AG04450 (cell line): ENCODE results near the gene HGFAC. TPM values are rescaled to one million over a fixed set of nuclear protein-coding genes. Genes with fewer than 3 reads are reported as not detected.

ENCODE experiments used
- CTCF ChIA-PET: fragments of 300-600, 350-600 bp; formaldehyde crosslinking; extraction: SDS; loops from one replicate; lab custom pipeline; 2022; ENCODE audit warnings: antibody characterized with exemption, inconsistent platforms; lab: Charles Lee
- POLR2A ChIA-PET: fragments of 350-600 bp; formaldehyde crosslinking; extraction: SDS; loops from one replicate; lab custom pipeline; 2021; ENCODE audit warnings: antibody characterized with exemption, inconsistent platforms; lab: Yijun Ruan, JAX
- DNase-seq: peaks from one replicate; pipeline ENCODE4 v3.0.0-alpha.2; 2011; ENCODE audit warnings: low read depth, low spot score
- H3K27ac ChIP-seq: one replicate; pipeline ENCODE4 v1.5.1; 2012; ENCODE audit warnings: low read depth, low read length, control low read depth
- H3K27me3 ChIP-seq: one replicate; pipeline ENCODE4 v1.6.0; 2012; ENCODE audit warnings: low read length; ENCODE audit not compliant: control insufficient read depth, insufficient read depth
- H3K4me3 ChIP-seq: 2 replicates; pipeline ENCODE4 v1.5.1; 2011; ENCODE audit warnings: mild to moderate bottlenecking, low read depth, low read length, control low read depth
- H3K9me3 ChIP-seq: 2 replicates; pipeline ENCODE4 v1.5.1; 2012; ENCODE audit warnings: low read length; ENCODE audit not compliant: control insufficient read depth, insufficient read depth
- polyA minus RNA-seq: library from RNA; depleted of rRNA, polyadenylated mRNA; stranded (reverse); fragments of >200 nt; gene quantifications from 2 replicates; pipeline ENCODE4 v1.2.3, GENCODE V29; 2011; rRNA and poly(A)+ RNA removed
- polyA plus RNA-seq: library from polyadenylated mRNA; depleted of rRNA; stranded (reverse); fragments of >200 nt; gene quantifications from 2 replicates; pipeline ENCODE4 v1.2.3, GENCODE V29; 2011; rRNA removed
- TF ChIP-seq, protein P1 (sequence below): IDR thresholded peaks from 2 replicates; pipeline ENCODE4 v1.5.1; 2011; ENCODE audit warnings: low read depth, low read length, control low read depth, inconsistent platforms

The HGFAC gene
- 0.05 TPM in 1 of 2 replicates, not detected in the other for polyA plus RNA-seq
- polyA minus RNA-seq, result not detected in 2 replicates

DNA sequence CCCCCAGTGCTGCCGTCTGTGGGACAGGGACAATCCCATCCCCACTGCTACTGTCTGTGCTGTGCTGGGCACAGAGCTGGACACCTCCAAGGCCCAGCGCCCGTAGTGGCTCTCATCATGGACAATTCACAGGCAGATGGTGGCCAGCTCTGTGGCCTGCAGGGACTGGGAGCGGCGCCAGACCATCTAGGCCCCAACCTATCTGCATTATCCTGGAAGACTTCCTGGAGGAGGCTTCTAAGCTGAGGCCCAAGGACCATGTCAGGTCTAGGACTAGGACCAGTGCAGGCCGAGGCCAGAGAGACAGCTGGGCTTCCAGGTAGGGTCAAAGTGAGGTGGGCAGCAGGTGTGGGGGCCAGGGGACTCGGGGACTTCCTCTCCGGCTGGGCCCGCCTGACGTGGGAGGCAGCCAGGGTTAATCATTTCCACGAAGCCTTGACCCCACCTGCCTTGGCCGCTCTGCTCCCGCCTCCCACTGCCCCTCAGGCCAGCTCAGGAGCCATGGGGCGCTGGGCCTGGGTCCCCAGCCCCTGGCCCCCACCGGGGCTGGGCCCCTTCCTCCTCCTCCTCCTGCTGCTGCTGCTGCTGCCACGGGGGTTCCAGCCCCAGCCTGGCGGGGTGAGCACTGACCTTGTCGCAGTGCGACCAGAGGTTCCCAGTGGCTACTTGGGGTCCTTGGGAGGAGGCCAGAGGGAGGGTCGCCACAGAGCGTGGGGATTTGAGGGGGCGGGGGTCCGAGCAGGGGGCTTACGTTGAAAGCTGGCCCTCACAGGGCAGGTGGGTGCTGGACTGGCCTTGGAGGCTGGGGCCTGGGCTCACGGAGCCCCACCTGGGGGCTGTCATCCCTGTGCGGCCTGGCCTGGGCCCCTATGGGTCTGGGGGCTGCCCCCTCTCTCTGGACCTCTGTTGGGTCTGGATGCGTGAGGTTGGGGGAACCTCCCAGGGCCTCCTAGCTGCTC is at the start of gene HGFAC:
TSS of gene HGFAC (plus strand) at position 468 of the 959 bp plus-strand sequence. CDS start at position 502, 34 bp downstream.
- ChIA-PET POLR2A (no interaction called here), CTCF (interaction anchor here (0.7 to 2.6 kb wide), 2 partner anchors 95 to 100 kb away, joined by 3 to 12 read pairs; no protein-coding TSS in a partner anchor)
- H3K9me3 ChIP-seq, result no peaks in the 10 kb centered on the region; the same call in 1 of the 2 replicates
- DNase-seq, result no peak
- H3K27me3 ChIP-seq, result no peaks in the 10 kb centered on the region
- TF ChIP-seq, protein P1, sequence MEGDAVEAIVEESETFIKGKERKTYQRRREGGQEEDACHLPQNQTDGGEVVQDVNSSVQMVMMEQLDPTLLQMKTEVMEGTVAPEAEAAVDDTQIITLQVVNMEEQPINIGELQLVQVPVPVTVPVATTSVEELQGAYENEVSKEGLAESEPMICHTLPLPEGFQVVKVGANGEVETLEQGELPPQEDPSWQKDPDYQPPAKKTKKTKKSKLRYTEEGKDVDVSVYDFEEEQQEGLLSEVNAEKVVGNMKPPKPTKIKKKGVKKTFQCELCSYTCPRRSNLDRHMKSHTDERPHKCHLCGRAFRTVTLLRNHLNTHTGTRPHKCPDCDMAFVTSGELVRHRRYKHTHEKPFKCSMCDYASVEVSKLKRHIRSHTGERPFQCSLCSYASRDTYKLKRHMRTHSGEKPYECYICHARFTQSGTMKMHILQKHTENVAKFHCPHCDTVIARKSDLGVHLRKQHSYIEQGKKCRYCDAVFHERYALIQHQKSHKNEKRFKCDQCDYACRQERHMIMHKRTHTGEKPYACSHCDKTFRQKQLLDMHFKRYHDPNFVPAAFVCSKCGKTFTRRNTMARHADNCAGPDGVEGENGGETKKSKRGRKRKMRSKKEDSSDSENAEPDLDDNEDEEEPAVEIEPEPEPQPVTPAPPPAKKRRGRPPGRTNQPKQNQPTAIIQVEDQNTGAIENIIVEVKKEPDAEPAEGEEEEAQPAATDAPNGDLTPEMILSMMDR, result no peak
- H3K27ac ChIP-seq, result no peak within 1 kb of the TSS
- no peak within 1 kb of the TSS for H3K4me3 ChIP-seq

DNA sequence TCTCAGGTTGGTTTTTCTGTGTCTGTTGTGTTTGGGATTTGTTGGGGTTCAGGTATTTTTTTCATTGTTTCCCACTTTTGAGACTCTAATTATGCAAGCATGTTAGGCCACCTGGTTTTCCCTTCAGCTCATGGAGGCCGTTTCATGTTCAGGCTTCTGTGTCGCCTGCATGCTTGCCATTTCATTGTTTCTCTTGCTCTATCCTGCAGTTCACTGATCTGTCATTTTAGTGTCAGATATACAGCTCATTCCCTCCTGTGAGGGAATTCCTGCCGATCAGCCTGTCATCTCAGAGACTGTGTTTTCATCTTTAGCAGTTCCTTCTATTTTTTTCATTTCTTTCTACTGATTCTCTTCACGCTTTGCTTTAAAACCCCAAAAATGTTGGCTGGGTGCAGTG is 49.4 kb upstream of the HGFAC start:
- no peak overlapping the region for H3K27ac ChIP-seq
- CTCF ChIA-PET, result interaction anchor here (0.6 kb wide), 1 partner anchor 257 kb away, joined by 4 read pairs; no protein-coding TSS in a partner anchor
- no peak for DNase-seq

DNA sequence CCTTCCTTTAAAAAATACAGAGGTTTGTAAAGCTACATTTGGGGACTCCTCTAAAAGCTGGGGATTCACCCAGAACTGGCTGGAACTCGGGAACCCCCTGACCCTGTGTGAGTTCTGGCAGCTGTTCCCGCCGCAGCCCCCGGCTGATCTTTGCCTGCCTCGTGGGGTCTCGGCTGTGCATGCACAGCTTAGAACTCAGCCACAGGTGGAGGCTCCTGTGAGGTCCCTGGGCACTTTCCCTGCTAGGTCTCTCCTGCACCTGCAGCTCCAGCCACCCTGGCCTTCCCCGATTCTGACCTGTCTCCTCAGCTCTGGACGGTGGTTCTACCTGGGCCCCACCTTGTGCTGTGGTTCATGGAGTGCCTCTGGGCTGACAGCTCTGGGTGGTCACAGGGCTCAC is 48.6 kb upstream of the HGFAC start:
- no peak overlapping the region for H3K4me3 ChIP-seq
- POLR2A ChIA-PET, result no interaction called here
- no peaks in the 10 kb centered on the region for H3K27me3 ChIP-seq
- CTCF ChIA-PET, result no interaction called here
- H3K27ac ChIP-seq, result no peak overlapping the region
- no peak for DNase-seq
- H3K9me3 ChIP-seq, result no peaks in the 10 kb centered on the region
- TF ChIP-seq, protein P1, result no peak

More for the DNA sequence above, 49.4 kb upstream of the HGFAC start:
- Histone ChIP-seq H3K4me3 (no peak overlapping the region), H3K9me3 (no peaks in the 10 kb centered on the region), H3K27me3 (no peaks in the 10 kb centered on the region)
- TF ChIP-seq, protein P1, result no peak
- POLR2A ChIA-PET, result no interaction called here

DNA sequence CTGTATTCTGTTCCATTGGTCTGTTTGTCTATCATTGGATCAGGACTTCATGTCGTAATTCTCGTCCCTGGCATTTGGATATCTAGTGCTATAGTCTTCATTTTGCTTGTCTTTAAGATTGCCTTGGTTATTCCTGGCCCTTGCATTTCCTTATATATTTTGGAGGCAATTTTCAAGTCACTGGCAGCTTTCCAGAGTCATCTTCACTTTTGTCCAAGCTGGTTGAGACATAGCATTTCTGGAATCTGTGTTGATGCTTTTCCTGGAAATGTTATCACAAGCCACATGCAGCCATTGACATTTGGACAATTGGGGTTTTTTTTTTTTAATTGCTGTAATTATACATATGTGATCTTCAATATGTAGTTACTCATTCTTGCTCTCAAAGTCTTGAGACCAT is 45.2 kb upstream of the HGFAC start:
- TF ChIP-seq, protein P1, result no peak
- Histone ChIP-seq H3K4me3 (no peak overlapping the region), H3K27me3 (no peaks in the 10 kb centered on the region), H3K27ac (no peak overlapping the region), H3K9me3 (no peaks in the 10 kb centered on the region)
- no peak for DNase-seq
- POLR2A ChIA-PET, result no interaction called here
- CTCF ChIA-PET, result no interaction called here

DNA sequence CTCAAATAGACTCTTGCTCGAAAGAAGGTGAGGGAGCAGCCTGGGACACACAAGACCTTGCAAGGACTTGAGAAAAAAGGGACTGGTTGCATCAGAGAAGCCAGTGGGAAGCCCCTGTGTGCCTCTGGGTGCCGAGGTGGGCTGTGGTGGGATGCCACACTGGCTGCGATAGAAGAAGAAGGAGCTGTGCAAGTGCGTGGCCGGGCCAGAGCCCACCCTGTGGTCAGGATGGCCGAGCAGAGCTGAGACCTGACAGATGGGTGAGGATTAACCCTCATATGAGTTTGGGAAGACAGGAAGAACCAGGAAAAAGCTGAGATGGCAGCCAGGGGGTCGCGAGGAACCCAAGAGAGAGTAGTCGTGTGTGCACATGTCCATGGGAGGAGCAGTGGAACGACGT is 44.6 kb upstream of the HGFAC start:
- no peaks in the 10 kb centered on the region for H3K9me3 ChIP-seq
- TF ChIP-seq, protein P1, result no peak
- no peak overlapping the region for H3K27ac ChIP-seq
- no peak for DNase-seq
- CTCF ChIA-PET, result no interaction called here
- no peaks in the 10 kb centered on the region for H3K27me3 ChIP-seq
- POLR2A ChIA-PET, result no interaction called here
- no peak overlapping the region for H3K4me3 ChIP-seq
